HEK293T (cell line): ENCODE results near the gene IRF8.

ENCODE experiments used
- CTCF ChIA-PET: fragments of 350-600 bp; formaldehyde crosslinking; extraction: SDS; loops from one replicate; lab custom pipeline; 2021; ENCODE audit warnings: antibody characterized with exemption, inconsistent platforms; lab: Yijun Ruan, JAX
- POLR2A ChIA-PET: fragments of 350-600 bp; formaldehyde crosslinking; extraction: SDS; loops from one replicate; lab custom pipeline; 2020; ENCODE audit warnings: antibody characterized with exemption, inconsistent platforms; lab: Yijun Ruan, JAX
- DNase-seq: peaks from one replicate; pipeline ENCODE4 v3.0.0; 2012; ENCODE audit warnings: mixed read lengths; ENCODE audit errors: extremely low spot score
- ARNT ChIP-seq: fragments of 450-650 bp; IDR thresholded peaks from 2 replicates; pipeline ENCODE4 v1.6.1; 2017; ENCODE audit warnings: mild to moderate bottlenecking
- BHLHE40 ChIP-seq: fragments of 450-650 bp; IDR thresholded peaks from 2 replicates; pipeline ENCODE4 v1.6.1; 2016; ENCODE audit warnings: mild to moderate bottlenecking, moderate library complexity, borderline replicate concordance
- CTBP1 ChIP-seq: fragments of 450-650 bp; IDR thresholded peaks from 2 replicates; pipeline ENCODE4 v1.6.1; 2016; ENCODE audit warnings: borderline replicate concordance
- ELF4 ChIP-seq: fragments of 450-650 bp; IDR thresholded peaks from 2 replicates; pipeline ENCODE4 v1.6.1; 2017; ENCODE audit warnings: antibody characterized with exemption
- FOXA1 ChIP-seq: fragments of 450-650 bp; IDR thresholded peaks from 2 replicates; pipeline ENCODE4 v1.6.1; 2016; ENCODE audit warnings: mild to moderate bottlenecking
- FOXK2 ChIP-seq: fragments of 450-650 bp; IDR thresholded peaks from 2 replicates; pipeline ENCODE4 v1.6.1; 2016; ENCODE audit warnings: mild to moderate bottlenecking
- FOXM1 ChIP-seq: fragments of 450-650 bp; IDR thresholded peaks from 2 replicates; pipeline ENCODE4 v1.6.1; 2017; ENCODE audit warnings: mild to moderate bottlenecking, borderline replicate concordance
- HDGF ChIP-seq: fragments of 450-650 bp; IDR thresholded peaks from 2 replicates; pipeline ENCODE4 v1.6.1; 2017; ENCODE audit warnings: antibody characterized with exemption, borderline replicate concordance
- L3MBTL2 ChIP-seq: fragments of 450-650 bp; conservative IDR thresholded peaks from 2 replicates; pipeline ENCODE4 v1.6.1; 2016; ENCODE audit warnings: mild to moderate bottlenecking
- LEF1 ChIP-seq: fragments of 450-650 bp; IDR thresholded peaks from 2 replicates; pipeline ENCODE4 v1.6.1; 2017; ENCODE audit warnings: mild to moderate bottlenecking, borderline replicate concordance
- NFRKB ChIP-seq: fragments of 450-650 bp; IDR thresholded peaks from 2 replicates; pipeline ENCODE4 v1.6.1; 2016; ENCODE audit warnings: mild to moderate bottlenecking, moderate library complexity
- SP1 ChIP-seq: fragments of 450-650 bp; IDR thresholded peaks from 2 replicates; pipeline ENCODE4 v1.6.1; 2017
- SUZ12 ChIP-seq: fragments of 450-650 bp; IDR thresholded peaks from 2 replicates; pipeline ENCODE4 v1.6.1; 2016; ENCODE audit warnings: mild to moderate bottlenecking
- TARDBP ChIP-seq: fragments of 450-650 bp; IDR thresholded peaks from 2 replicates; pipeline ENCODE4 v1.6.1; 2016
- ZNF384 ChIP-seq: fragments of 450-650 bp; IDR thresholded peaks from 2 replicates; pipeline ENCODE4 v1.6.1; 2016
- TF ChIP-seq, protein P1 (sequence below): fragments of 450-650 bp; IDR thresholded peaks from 2 replicates; pipeline ENCODE4 v1.6.1; 2016

The IRF8 gene

GRCh38 chr16:85898521-85899442 is at the start of gene IRF8:
IRF8 (plus strand) TSS chr16:85899162; CDS start chr16:85903016, 3,854 bp downstream.
- DNase-seq: peak; percentile 87
- no peak for TF ChIP-seq CTBP1
- TF ChIP-seq, protein P1, sequence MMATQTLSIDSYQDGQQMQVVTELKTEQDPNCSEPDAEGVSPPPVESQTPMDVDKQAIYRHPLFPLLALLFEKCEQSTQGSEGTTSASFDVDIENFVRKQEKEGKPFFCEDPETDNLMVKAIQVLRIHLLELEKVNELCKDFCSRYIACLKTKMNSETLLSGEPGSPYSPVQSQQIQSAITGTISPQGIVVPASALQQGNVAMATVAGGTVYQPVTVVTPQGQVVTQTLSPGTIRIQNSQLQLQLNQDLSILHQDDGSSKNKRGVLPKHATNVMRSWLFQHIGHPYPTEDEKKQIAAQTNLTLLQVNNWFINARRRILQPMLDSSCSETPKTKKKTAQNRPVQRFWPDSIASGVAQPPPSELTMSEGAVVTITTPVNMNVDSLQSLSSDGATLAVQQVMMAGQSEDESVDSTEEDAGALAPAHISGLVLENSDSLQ: peak; percentile 99
- no peak for TF ChIP-seq ZNF384
- no peak for TF ChIP-seq BHLHE40
- TF ChIP-seq LEF1: no peak
- no peak for TF ChIP-seq NFRKB
- TF ChIP-seq L3MBTL2: peak; percentile 56
- no peak for TF ChIP-seq FOXM1
- no peak for TF ChIP-seq HDGF
- no peak for TF ChIP-seq FOXK2
- ChIA-PET POLR2A (interaction anchor here (0.6 to 2.0 kb wide), 4 partner anchors 10 to 89 kb away, joined by 3 to 8 read pairs (median 3); no protein-coding TSS in a partner anchor), CTCF (interaction anchor here (0.8 kb wide), 1 partner anchor 80 kb away, joined by 3 read pairs; no protein-coding TSS in a partner anchor)

- CTCF ChIA-PET: interaction anchor here (0.6 to 1.1 kb wide), 3 partner anchors 28 to 85 kb away, joined by 3 to 5 read pairs (median 3); no protein-coding TSS in a partner anchor
- TF ChIP-seq FOXA1 (no peak), HDGF (no peak), ZNF384 (no peak), TARDBP (no peak), SP1 (no peak), LEF1 (no peak), CTBP1 (no peak), BHLHE40 (no peak)
- TF ChIP-seq, protein P1: no peak
These were observed 49.6 kb upstream of the IRF8 start for GRCh38 chr16:85849388-85849787.

GRCh38 chr16:85850344-85850880 is 48.5 kb upstream of the IRF8 start:
- TF ChIP-seq NFRKB: no peak
- TF ChIP-seq HDGF: no peak
- no peak for TF ChIP-seq FOXK2
- TF ChIP-seq BHLHE40: no peak
- TF ChIP-seq ZNF384: no peak
- no peak for TF ChIP-seq SUZ12
- no peak for TF ChIP-seq TARDBP
- no peak for TF ChIP-seq FOXM1
- no peak for TF ChIP-seq FOXA1
- TF ChIP-seq, protein P1: no peak
- no peak for TF ChIP-seq SP1
- no peak for TF ChIP-seq ELF4
- TF ChIP-seq ARNT: no peak
- TF ChIP-seq CTBP1: no peak
- no peak for TF ChIP-seq L3MBTL2
- TF ChIP-seq LEF1: no peak
- ChIA-PET CTCF (no interaction called here), POLR2A (no interaction called here)
- no peak for DNase-seq

More at GRCh38 chr16:85849388-85849787, 49.6 kb upstream of the IRF8 start:
- no peak for DNase-seq
- POLR2A ChIA-PET: no interaction called here

GRCh38 chr16:85851034-85851785 is 47.8 kb upstream of the IRF8 start:
- POLR2A ChIA-PET: no interaction called here
- CTCF ChIA-PET: no interaction called here
- no peak for TF ChIP-seq ELF4
- TF ChIP-seq, protein P1: peak; percentile 21; the same call in 1 of the 2 replicates
- no peak for DNase-seq
